SK-N-SH treated with all-trans-retinoic acid at 6 μM for 48 hours (cell line): ENCODE data around the gene CYFIP1.

Experiments
- ARNTL ChIP-seq: fragments of 450-650 bp; formaldehyde crosslinking; IDR thresholded peaks from 2 replicates; pipeline ENCODE4 v1.5.0; 2020; ENCODE audit warnings: low read depth, mild to moderate bottlenecking, moderate library complexity, borderline replicate concordance
- GLIS3 ChIP-seq: fragments of 250-450 bp; sonication (Bioruptor Pico); IDR thresholded peaks from 2 replicates; pipeline ENCODE4 v1.5.0; 2020; ENCODE audit warnings: mild to moderate bottlenecking, moderate library complexity
- ISL1 ChIP-seq: fragments of 250-450 bp; sonication (Bioruptor Pico); IDR thresholded peaks from 2 replicates; pipeline ENCODE4 v2.1.2; 2022; ENCODE audit warnings: mild to moderate bottlenecking, moderate library complexity
- SNAI2 ChIP-seq: fragments of 250-450 bp; sonication (Bioruptor Pico); IDR thresholded peaks from 2 replicates; pipeline ENCODE4 v1.5.0; 2020; ENCODE audit warnings: mild to moderate bottlenecking, moderate library complexity
- TOX ChIP-seq: fragments of 250-450 bp; sonication (Bioruptor Pico); IDR thresholded peaks from 2 replicates; pipeline ENCODE4 v1.8.0; 2021; ENCODE audit warnings: mild to moderate bottlenecking, moderate library complexity, borderline replicate concordance
- ZNF565 ChIP-seq: fragments of 450-650 bp; formaldehyde crosslinking; conservative IDR thresholded peaks from 2 replicates; pipeline ENCODE4 v1.5.0; 2020; ENCODE audit warnings: low read depth, mild to moderate bottlenecking, moderate library complexity
- ZNF8 ChIP-seq: fragments of 450-650 bp; formaldehyde crosslinking; IDR thresholded peaks from 2 replicates; pipeline ENCODE4 v1.5.0; 2020; ENCODE audit warnings: mild to moderate bottlenecking, moderate library complexity
- TF ChIP-seq, protein P1 (sequence below): fragments of 250-450 bp; sonication (Bioruptor Pico); IDR thresholded peaks from 2 replicates; pipeline ENCODE4 v1.8.0; 2020; ENCODE audit warnings: mild to moderate bottlenecking, moderate library complexity, borderline replicate concordance

DNA sequence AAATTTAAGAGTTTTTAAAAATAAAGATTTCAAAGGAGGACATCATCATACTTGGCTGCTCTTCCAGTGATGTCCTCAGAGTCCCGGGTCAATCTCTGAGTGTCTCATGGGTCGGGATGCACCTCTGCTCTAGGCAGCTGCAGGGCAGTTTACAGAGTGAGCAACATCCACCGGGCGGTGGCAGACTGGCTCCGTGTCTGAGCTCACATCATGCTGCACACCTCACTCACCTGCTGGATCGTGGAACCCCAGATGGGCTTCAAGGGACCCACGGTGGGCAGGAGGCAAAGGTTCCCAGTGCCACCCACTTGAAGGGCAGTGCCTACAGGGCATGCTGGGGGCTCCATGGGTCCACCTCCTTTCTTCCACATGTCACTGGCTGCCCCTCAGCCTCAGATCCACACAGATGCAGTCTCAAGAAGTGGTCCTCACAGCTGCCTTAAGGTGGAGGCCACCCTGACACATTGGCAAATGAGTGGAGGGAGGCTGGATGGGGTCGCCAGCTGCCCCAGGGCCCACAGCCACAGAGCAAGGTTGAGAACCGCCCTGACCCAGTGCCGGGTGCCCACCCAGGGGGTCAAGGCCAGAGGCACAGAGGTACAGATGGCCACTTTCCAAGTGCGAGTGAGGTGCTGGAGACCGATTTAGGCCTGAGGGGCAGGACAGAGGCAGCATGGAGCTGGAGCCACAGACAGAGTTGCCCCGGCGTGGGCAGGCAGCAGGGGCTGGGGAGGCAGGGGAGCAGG lies 25.2 kb downstream of the CYFIP1 start:
- TF ChIP-seq ARNTL (CRISPR knock-in tag) (no peak), GLIS3 (CRISPR knock-in tag) (no peak), ZNF565 (CRISPR knock-in tag) (no peak), ZNF8 (CRISPR knock-in tag) (no peak), ISL1 (CRISPR knock-in tag) (no peak), SNAI2 (CRISPR knock-in tag) (no peak), TOX (CRISPR knock-in tag) (no peak)
- TF ChIP-seq, protein P1, sequence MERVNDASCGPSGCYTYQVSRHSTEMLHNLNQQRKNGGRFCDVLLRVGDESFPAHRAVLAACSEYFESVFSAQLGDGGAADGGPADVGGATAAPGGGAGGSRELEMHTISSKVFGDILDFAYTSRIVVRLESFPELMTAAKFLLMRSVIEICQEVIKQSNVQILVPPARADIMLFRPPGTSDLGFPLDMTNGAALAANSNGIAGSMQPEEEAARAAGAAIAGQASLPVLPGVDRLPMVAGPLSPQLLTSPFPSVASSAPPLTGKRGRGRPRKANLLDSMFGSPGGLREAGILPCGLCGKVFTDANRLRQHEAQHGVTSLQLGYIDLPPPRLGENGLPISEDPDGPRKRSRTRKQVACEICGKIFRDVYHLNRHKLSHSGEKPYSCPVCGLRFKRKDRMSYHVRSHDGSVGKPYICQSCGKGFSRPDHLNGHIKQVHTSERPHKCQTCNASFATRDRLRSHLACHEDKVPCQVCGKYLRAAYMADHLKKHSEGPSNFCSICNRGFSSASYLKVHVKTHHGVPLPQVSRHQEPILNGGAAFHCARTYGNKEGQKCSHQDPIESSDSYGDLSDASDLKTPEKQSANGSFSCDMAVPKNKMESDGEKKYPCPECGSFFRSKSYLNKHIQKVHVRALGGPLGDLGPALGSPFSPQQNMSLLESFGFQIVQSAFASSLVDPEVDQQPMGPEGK (CRISPR knock-in tag): no peak
